Peyer's patch (tissue), 4 donors: Measurements from ENCODE around the gene LRRN2.

Experiments
- CTCF ChIP-seq, 6 experiments: fragments of 450-650 bp in 4 of 6; fragments of 200-600 bp in 2 of 6; sonication (generic) in 1 of 6; IDR thresholded peaks; one replicate each; pipeline ENCODE4 v1.5.1; 2017 to 2019; ENCODE audit warnings: antibody characterized with exemption in 6 of 6, mild to moderate bottlenecking in 3 of 6, moderate library complexity in 1 of 6
- POLR2A ChIP-seq, 2 donors: fragments of 450-650 bp; IDR thresholded peaks; one replicate each; pipeline ENCODE4 v1.5.1; 2017; ENCODE audit warnings: antibody characterized with exemption in 2 of 2, mild to moderate bottlenecking in 2 of 2, moderate library complexity in 2 of 2

- TF ChIP-seq CTCF (IDR thresholded peaks at IDR 0.05) (no peak), POLR2A (IDR thresholded peaks at IDR 0.05) (no peak)
Measured at GRCh38 chr1:204607910-204608309, 77.6 kb downstream of the LRRN2 start.
